Progenitor cell of endocrine pancreas (in vitro differentiated cells): ENCODE measurements around the gene ARG2. TPM values are rescaled to one million over a fixed set of nuclear protein-coding genes. Genes with fewer than 3 reads are reported as not detected.

ENCODE experiments used
- DNase-seq: peaks from one replicate; pipeline ENCODE4 v3.0.0; 2021; ENCODE audit warnings: low spot score; ENCODE audit not compliant: unreplicated experiment
- H3K27ac Mint-ChIP-seq: 2 replicates; pipeline ENCODE4 v1.8.0; 2021; ENCODE audit warnings: mild to moderate bottlenecking, moderate library complexity, mixed read lengths
- H3K27me3 Mint-ChIP-seq: 2 replicates; pipeline ENCODE4 v1.8.0; 2021; ENCODE audit warnings: mixed read lengths
- H3K36me3 Mint-ChIP-seq: 2 replicates; pipeline ENCODE4 v1.8.0; 2022; ENCODE audit warnings: mixed read lengths; ENCODE audit not compliant: insufficient read depth
- H3K4me1 Mint-ChIP-seq: 2 replicates; pipeline ENCODE4 v1.8.0; 2021; ENCODE audit warnings: low read depth, mixed read lengths
- H3K4me3 Mint-ChIP-seq: 2 replicates; pipeline ENCODE4 v1.8.0; 2021; ENCODE audit warnings: low read depth, mild to moderate bottlenecking, moderate library complexity, mixed read lengths
- H3K9me3 Mint-ChIP-seq: 2 replicates; pipeline ENCODE4 v1.8.0; 2021; ENCODE audit warnings: low read depth, mixed read lengths
- total RNA-seq: library from RNA; stranded (reverse); gene quantifications from 2 replicates; pipeline ENCODE4 v1.2.1, GENCODE V29; 2021
- TF ChIP-seq, protein P1 (sequence below): fragments of 200-600 bp; sonication (generic); IDR thresholded peaks from one replicate; pipeline ENCODE4 v1.5.0; 2021; ENCODE audit warnings: antibody characterized with exemption, mild to moderate bottlenecking; ENCODE audit not compliant: unreplicated experiment

The ARG2 gene
- total RNA-seq, 1 donor from 2014 or later = 25.1 TPM

DNA sequence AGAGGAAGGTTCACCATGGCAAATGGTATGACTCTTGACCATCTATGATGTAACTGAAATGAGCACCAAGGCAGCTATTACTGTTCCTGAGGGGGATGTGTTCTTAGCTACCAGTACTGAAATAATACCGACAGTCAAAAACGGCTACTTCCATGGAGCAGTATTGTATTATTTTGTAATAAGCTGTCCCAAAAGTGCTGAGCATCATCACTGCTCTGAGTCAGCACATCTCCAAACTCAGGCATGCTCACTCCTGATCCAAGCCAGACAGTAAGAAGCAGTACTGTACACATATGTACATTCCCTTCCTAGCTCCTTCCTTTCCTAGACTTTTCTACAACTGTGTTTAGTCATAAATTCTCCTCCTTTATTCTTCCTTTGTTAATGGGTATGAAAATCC, 46.1 kb downstream of the ARG2 start:
- DNase-seq = no peak
- Mint-ChIP-seq H3K27me3 (no peaks in the 10 kb centered on the region), H3K9me3 (no peaks in the 10 kb centered on the region), H3K27ac (no peak overlapping the region), H3K4me1 (peaks cover 2% of the 10 kb centered on the region), H3K4me3 (no peak overlapping the region), H3K36me3 (peaks cover 3% of the 10 kb centered on the region)
- TF ChIP-seq, protein P1, sequence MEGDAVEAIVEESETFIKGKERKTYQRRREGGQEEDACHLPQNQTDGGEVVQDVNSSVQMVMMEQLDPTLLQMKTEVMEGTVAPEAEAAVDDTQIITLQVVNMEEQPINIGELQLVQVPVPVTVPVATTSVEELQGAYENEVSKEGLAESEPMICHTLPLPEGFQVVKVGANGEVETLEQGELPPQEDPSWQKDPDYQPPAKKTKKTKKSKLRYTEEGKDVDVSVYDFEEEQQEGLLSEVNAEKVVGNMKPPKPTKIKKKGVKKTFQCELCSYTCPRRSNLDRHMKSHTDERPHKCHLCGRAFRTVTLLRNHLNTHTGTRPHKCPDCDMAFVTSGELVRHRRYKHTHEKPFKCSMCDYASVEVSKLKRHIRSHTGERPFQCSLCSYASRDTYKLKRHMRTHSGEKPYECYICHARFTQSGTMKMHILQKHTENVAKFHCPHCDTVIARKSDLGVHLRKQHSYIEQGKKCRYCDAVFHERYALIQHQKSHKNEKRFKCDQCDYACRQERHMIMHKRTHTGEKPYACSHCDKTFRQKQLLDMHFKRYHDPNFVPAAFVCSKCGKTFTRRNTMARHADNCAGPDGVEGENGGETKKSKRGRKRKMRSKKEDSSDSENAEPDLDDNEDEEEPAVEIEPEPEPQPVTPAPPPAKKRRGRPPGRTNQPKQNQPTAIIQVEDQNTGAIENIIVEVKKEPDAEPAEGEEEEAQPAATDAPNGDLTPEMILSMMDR = no peak

DNA sequence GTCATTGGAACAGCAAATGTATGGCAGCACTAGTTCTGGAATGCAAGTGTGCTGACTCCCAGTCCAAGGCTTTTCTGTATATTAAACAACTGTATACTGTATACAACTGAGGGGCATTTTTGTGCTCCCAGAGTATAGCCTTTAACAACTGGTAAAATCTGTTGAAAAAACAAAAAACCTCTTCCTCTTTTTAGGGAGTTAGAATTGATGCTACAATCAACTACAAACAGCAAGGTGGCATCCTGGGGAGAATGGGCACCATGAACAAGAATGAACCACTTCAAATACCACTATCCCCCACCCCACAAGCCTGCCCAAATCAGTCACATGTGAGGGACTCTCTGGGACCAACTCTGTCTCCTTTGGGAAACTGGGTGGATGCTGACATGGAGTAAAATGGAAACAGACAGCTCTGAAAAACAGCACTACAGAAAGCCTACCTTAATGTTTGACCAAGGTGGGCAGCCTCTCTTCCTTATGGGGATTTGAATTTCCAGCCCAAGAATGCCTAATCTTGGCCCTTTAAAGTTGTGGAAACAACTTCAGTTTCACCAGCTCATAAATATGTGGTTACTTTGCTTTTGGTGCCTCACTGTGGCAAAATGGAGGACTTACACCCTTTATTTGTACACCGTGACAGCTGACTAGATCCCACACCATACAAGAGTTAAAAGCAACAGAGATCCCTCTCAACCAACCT, 47.2 kb downstream of the ARG2 start:
- H3K27ac Mint-ChIP-seq = peak overlapping the region; percentile 86

DNA sequence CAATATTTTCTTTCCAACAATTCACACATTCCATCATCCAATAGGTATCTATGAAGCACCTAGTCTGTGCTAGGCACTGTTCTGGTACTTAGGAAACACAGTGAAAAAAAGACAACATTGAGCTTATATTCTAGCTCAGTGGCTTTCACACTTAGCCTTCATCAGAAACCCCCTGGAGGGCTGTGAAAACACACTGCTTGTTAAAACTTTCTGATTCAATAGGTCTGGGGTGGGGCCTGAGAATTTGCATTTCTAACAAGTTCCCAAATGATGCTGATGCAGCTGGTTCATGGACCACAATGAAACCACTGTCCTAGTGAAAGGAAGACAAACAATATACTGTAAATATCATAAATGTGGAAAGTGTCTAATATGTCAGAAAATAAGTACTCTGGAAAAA, 48.8 kb downstream of the ARG2 start:
- Mint-ChIP-seq H3K4me3 (no peak overlapping the region), H3K4me1 (peaks cover 10% of the 10 kb centered on the region), H3K27me3 (no peaks in the 10 kb centered on the region), H3K36me3 (peaks cover 2% of the 10 kb centered on the region), H3K27ac (peak overlapping the region; percentile 28), H3K9me3 (no peaks in the 10 kb centered on the region)
- TF ChIP-seq, protein P1 = no peak
- DNase-seq = no peak

More for the DNA sequence above, 47.2 kb downstream of the ARG2 start:
- TF ChIP-seq, protein P1 = peak; percentile 62
- DNase-seq = no peak
- H3K9me3 Mint-ChIP-seq = no peaks in the 10 kb centered on the region
- peaks cover 3% of the 10 kb centered on the region for H3K36me3 Mint-ChIP-seq
- no peak overlapping the region for H3K4me3 Mint-ChIP-seq
- H3K27me3 Mint-ChIP-seq = no peaks in the 10 kb centered on the region
- H3K4me1 Mint-ChIP-seq = peaks cover 2% of the 10 kb centered on the region

DNA sequence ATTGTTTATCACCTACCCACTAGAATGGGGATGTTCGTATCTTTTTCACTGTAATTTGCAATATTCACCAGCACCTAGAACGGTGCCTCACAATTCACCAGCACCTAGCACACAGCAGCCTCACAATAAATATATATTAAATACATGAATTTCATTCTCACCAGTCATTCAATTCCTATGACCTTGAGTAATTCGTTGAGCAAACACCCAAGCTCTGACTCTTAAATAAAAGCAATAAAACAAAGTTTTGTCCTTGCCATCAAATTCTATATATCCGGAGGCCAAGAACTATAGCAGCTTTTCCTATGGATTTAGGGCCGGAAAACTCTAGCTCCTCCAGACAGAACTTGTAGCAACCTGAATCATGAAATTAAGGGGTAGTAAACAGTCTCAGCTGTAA, 53.7 kb downstream of the ARG2 start:
- no peaks in the 10 kb centered on the region for H3K9me3 Mint-ChIP-seq
- DNase-seq = no peak
- H3K4me1 Mint-ChIP-seq = peaks cover 18% of the 10 kb centered on the region
- H3K27me3 Mint-ChIP-seq = no peaks in the 10 kb centered on the region
- TF ChIP-seq, protein P1 = no peak
- peak overlapping the region; percentile 85 for H3K4me3 Mint-ChIP-seq
- peak overlapping the region; percentile 98 for H3K27ac Mint-ChIP-seq
- H3K36me3 Mint-ChIP-seq = peaks cover 13% of the 10 kb centered on the region

DNA sequence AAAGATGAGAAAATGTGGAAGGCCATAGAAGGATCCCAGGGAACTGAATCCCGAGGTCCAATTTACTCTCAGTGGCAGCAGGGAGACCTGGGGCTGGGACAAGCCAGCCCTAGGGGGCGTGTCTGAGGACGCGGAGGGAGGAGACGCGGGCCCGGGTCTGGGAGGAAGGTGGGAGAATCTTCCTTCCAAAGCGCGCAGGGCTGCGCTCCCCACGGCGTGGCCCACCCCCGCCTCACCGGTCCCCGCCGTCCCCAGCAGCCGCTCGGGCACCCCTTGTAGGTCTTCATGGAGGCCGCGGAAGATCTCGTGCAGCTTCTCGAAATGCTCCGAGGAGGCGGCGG, 54.4 kb downstream of the ARG2 start:
- H3K36me3 Mint-ChIP-seq = peaks cover 13% of the 10 kb centered on the region
- peak overlapping the region; percentile 98 for H3K27ac Mint-ChIP-seq
- TF ChIP-seq, protein P1 = peak; percentile 29
- H3K4me1 Mint-ChIP-seq = peaks cover 18% of the 10 kb centered on the region
- peak; percentile 65 for DNase-seq
- H3K9me3 Mint-ChIP-seq = no peaks in the 10 kb centered on the region
- H3K27me3 Mint-ChIP-seq = no peaks in the 10 kb centered on the region
- H3K4me3 Mint-ChIP-seq = peak overlapping the region; percentile 85
